C1 segment of cervical spinal cord (tissue), 14 donors: ENCODE measurements around the gene VCAM1.

ENCODE experiments used
- DNase-seq, 14 donors: peaks; one replicate each; lab custom pipeline; 2025; lab: John Stamatoyannopoulos, UW

Gene VCAM1

DNA sequence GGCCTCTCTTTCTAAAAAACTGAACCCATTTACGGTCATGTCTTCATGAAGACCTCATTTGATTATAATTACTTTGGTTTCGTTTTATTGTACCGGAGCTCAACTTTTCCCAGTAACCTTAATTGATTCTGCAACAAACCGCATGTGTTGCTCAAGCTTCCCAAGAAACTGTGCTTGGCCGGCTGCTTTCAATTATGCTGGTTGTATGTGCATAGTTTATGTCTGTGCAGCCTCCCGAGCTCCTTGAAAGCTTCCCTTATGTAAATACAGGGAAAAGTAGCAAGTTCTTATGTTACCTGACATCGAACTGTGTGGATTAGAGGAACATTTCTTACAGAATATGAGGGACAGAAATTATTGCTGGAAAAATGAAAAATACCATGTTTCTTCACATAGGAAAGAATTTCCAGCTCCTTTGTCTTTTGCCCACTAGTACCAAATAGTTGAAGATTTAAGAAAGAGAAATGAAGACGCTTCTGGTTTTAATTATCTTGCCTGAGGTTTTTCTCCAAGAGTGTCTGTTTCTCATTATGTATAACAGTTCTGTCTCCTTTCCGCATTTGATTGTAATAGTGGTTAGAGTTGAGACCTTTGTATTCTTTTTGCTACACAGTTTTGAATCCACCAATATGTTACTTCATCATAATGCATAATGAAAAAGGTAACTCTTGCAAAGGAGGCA lies 2.1 kb downstream of the VCAM1 start:
- DNase-seq: no peak

DNA sequence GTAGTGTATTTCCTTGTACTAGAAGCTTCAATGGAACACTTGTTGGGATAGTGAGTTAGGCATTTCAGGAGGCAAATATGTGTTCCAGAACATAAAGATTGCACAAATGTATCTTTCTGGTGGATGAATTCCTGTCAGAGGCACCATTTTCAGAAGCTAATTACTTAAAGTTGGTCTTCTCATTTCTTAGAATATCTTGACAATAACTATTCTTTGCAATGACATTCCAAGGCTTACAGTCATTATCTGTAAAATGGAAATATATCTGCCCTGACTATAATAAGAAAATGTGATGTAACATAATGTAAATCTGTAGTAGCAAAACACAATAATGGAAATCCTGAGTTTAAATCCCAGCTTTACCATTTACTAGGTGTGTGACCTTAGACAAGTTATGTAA lies 2.7 kb downstream of the VCAM1 start:
- no peak for DNase-seq

DNA sequence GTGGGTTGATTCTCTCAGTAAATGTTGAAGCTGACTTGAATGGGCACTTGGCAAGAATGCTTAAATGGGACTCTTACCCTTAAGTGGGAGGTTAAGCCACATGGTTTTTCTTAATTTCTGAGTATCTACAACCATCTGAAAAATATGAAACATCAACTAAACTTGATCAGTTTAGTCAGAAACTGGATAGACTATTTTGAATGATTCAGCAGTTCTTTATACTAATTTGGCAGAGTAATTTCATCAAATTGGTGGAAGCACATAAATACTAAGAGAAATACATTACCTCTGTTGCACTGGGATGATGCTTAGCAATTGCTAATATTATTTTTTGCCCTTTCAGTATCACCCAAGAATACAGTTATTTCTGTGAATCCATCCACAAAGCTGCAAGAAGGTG lies 4.7 kb downstream of the VCAM1 start:
- DNase-seq: no peak

DNA sequence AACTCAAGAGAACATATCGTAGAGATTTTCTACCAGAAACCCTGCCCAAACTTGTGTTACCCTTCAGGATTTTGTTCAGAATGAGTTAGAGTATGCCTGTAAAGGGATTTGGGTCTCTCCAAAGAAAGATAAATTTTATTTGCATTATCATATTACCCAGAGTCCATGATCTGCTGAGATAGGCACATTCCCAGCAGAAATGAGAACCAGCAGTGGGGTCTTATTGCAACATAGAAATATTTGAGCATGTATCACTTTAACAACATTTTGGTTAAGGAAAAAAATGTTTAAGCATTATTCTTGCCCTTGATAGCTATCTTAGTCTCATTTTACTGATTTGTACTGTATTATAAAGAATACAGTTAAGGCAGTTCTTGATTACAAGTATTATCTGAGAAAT lies 10.6 kb downstream of the VCAM1 start:
- DNase-seq: no peak

DNA sequence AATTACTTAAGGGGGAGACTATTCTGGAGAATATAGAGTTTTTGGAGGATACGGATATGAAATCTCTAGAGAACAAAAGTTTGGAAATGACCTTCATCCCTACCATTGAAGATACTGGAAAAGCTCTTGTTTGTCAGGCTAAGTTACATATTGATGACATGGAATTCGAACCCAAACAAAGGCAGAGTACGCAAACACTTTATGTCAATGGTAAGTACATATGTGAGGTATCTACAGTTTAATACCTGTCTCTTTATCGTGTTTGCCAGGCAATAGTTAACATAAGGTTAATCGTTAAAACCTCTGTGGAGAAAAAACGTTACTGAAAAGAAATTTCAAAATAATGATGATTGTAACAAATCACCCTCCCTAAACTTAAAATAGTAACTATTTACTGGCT lies 11.8 kb downstream of the VCAM1 start:
- no peak for DNase-seq

DNA sequence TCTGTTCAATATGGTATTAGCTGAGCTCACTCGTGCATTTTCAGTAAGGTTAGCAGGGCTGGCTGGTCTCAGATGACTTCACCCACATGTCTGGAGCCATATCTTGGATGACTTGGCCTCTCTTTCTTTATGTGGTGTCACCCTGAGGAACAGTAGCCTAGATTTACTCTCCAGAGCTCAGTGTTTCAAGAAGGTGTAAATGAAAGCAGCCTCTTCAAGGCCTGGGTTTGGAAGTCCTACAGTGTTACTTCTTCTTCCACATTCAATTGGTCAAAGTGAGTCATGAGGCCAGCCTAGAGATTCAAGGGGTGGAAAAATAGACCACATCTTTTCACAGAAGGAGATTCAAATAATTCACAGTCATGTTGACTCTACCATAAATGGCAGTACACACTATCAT lies 12.2 kb downstream of the VCAM1 start:
- no peak for DNase-seq

DNA sequence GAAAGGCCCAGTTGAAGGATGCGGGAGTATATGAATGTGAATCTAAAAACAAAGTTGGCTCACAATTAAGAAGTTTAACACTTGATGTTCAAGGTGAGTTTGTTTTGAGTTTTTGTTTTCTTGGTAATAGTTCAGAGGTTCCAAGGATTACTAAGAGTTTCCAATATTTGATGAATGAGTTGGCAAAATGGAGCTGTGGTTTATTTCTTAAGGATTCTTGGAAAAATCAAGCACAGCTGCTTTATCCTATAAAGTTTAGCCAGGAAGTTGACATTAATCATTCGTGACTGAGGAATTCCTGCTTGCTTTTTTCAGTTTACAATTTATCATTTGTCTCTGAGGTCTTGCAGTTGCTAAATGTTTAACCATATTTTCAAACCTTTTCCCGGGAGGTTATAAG lies 15.1 kb downstream of the VCAM1 start:
- no peak for DNase-seq

DNA sequence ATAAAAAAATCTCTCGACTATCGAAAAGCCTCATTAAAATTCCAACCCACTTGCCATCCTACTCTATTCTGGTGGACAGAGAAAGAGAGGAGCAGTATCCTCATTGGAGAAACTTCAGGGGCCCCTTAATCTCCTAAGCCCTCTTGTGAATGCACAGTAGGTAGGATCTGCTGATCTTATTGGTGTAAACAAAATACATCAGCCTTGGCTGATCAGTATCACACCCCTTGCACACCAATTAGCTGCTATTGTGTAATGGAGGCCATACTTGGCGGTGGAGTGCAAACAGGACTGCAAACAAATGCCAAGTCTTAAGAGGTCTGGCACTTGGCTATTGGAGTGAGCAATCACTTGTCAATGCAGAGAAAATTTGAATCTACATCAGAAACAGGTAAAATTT lies 15.7 kb downstream of the VCAM1 start:
- no peak for DNase-seq

DNA sequence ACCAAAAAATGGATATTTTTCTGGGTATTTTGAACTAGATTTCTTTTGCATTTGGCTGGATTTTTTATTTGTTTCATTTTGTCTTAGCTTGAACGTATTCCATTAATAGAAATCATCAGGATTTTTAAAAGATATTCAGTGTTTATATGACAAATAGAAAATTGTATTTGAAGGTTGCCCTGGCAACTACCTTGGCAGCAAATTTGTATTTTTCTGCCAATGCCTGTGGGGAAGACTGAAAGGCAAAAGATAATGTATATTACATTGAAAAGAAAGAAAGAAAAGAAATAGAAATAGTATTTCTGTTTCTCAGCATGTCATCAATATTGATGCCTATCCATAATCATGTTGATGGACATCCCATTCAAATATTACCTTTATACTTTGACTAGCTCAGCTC lies 16.8 kb downstream of the VCAM1 start:
- no peak for DNase-seq

DNA sequence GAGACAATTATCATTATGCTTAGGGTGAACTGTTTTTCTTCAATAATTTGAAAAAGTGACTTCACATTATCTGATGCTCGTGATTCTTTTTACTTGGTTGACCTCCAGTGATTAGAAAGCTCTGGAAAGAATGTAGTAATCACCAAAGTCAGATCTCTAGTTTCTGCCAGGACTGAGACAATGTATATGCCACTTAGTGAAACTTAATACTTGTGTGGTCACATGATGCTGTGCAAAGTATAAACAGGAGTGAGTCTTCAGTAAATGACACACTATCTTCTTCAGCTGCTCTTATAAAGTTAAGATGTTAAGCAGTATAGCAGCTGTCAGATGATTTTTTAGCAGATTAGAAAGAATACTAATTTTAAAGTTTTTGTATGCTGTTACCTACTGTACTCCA lies 17.2 kb downstream of the VCAM1 start:
- DNase-seq: no peak

DNA sequence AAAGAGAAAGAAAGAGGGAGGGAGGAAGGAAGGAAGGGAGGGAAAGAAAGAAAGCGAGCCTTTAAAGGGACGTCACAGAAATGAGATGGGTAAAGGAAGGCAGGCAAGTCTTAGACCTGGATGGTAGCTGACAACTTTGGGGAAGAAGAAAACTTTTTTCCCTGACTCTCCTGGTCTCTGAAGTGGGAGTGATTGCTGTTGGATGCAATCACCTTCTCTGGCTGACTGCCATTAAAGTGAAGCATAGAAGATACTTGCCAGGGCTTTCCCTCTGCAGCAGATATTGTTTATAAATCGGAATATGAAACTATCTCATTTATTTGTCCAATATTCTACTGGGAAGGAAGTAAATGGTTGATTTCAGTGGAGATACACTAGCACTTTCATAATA lies 27.0 kb downstream of the VCAM1 start:
- DNase-seq: no peak

DNA sequence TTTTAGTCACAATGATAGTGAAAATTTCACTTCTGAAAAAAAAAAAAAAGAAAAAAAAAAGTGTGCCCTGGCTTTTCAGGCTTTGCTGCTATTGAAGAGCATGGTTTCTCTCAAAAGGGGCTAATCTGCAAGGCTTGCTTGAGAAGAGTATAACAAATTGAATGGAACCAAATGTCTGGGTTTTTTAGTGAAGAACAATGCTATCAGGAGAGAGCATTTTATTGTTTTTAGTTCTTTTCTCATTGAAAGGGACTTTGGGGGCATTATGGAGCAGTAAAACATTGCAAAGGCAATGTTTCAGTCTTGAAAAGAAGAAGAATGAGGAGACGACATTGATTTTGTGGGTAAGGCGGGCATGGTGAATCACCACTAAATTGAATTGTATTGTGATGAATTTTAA lies 28.2 kb downstream of the VCAM1 start:
- no peak for DNase-seq

DNA sequence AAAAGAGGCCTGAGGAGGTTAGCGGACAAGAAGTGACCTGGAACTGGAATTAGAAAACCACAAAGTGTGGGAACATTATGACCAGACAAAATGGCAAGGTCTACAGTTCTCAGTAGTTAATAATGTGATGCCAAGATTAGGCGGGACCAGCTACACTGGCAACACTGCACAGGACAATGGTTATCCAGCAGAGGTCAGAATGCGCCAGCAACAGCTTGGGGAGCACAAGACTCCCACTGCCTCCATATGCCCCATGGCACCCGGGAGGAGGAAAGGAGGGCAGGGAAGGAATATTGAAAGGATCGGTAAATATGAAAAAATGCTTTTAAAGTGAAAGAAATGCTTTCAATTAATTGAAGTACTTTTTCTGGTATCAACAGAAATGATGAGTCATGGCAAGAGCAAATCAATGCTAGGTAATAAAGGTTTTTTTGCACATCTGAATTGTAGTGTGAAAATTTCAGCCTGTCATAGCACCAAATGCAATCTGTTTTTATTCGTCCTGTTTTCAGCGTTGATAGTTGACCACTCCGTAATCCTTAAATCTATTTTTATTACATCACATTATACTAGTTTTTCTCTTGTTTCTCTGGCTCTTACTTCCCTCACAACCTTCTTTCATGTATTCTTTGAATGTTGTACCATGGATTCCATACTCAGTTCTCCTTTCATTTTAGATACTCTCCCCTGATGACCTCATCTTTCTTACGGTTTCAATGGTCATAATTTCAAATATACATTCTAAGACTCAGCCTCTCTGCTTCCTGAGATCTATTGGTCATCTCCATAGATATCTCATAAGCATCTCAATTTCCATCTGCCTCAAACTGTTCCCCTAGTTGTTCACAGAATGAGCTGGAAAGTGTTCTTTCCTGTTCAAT lies 30.7 kb downstream of the VCAM1 start:
- DNase-seq: no peak

DNA sequence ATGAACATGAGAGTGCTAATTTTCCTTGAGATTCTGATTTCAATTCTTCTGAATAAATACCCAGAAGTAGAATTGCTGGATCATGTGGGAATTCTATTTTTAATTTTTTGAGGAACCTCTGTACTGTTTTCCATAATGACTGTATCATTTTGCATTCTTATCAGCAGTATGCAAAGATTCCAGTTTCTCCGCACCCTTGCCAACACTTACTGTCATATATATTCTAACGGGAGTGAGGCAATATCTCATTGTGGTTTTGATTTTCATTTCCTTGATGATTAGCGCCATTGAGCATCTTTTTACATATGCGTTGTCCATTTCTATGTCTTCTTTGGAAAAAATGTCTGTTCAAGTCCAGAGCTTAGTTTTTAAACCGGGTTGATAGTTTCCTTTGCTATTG lies 33.2 kb downstream of the VCAM1 start:
- no peak for DNase-seq

DNA sequence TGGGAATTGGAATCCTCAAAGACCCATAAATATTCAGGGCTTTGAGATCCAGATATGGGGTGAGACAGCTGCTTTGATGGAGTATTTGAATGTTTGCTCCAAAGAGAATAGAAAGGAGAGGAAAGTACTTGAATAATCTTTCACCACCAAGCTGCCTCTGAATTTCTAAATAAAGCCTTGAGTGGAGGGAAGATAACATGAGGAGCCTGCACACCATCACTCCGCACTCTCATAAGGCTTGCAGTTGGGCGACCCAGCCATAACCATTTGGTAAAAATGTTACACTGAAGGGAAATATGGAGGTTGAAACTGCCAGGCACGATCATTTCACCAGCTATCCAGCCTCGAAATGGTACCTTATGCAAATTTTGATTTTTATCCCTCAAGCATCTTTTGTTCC lies 38.4 kb downstream of the VCAM1 start:
- no peak for DNase-seq

DNA sequence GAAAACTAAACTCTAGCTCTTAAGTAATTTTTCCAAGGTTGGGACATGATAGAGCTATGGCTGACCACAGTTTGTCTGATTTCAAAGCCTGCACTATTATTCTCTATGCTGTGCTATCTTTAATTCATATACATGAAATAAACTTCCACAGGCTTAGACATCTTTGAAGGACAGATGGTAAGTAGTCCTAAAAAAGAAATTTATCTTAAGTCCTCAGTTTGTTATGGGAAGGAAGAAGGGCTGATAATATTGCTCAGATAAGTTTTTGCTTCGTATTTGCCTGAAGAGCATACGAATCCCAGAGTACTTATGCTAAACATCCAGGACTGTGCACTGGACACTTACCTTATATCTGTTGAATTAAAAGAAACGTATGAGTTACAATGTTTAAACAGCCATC lies 39.6 kb downstream of the VCAM1 start:
- no peak for DNase-seq

DNA sequence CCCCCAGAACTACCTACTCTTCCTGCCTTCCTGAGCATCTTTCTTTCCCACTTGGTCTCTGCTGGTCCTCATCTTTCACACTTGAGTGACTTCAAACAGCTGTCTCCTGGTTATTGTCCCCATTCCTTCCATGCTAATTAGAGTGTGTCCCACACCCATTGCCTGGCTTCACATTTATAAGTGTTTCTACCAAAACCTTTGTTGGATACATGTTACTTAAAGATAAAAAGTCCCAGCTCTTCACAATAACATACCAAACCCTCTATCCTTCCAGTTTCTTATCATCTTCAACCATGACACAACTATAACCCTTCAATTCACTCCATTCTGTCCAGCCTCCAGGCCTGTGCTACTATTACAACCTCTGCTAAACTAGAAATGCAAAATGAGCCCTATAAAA lies 41.0 kb downstream of the VCAM1 start:
- DNase-seq: no peak

DNA sequence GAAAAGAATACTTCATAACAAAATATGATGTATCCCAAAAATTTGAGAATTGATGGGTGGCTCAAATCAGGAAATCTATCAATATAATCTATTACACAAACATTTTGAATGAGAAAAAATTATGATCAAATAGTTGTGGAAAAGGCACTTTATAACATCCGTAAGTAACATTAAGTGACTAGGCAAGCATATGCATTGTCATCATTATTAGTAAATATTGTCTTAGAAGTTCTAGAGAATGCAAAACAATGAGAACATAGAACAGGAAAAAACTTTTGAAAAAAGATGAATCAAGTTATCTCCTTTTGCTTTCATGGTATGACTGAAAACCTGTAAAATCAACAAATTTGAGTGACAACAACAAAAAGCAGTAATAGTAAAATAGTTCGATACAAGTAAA lies 42.9 kb downstream of the VCAM1 start:
- no peak for DNase-seq

DNA sequence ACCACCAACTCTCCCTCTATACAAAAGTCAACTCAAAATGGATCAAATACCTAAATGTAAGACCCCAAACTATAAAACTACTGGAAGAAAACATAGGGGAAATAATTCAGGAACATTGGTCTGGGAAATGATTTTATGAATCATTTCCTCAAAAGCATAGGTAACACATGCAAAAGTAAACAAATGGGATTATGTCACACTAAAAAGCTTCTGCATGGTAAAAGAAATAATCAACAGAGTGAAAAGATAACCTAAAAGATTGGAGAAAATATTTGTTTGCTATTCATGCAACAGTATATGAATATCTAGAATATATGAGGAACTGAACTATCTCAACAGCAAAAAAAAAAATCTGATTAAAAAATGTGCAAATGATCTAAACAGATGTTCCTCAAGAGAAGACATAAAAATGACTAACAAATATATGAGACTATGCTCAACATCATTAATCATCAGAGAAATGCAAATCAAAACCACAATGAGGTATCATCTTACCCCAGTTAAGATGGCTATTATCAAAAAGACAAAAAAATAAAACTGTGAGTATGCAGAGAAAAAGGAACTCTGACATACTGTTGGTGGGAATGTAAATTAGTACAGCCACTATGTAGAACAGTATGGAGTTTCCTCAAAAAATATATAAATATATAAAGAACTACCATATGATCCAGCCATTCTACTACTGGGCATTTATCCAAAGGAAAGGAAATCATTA lies 47.8 kb downstream of the VCAM1 start:
- DNase-seq: no peak

DNA sequence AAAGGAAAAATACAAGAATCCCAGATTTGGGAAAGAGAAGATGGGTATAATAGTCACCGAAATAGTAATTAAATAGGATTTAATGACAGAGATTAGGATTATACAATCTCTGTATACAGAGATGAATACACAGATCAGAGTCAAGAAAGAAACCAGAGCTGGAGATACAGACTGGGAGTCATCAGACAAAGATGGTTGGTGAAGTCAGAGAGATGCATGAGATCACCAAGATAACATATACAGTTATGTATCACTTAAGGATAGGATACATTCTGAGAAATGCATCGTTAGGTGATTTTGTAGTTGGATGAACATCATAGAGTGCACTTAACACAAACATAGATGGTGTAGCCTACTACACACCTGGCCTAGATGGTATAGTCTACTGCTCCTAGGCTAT lies 49.8 kb downstream of the VCAM1 start:
- DNase-seq: no peak

DNA sequence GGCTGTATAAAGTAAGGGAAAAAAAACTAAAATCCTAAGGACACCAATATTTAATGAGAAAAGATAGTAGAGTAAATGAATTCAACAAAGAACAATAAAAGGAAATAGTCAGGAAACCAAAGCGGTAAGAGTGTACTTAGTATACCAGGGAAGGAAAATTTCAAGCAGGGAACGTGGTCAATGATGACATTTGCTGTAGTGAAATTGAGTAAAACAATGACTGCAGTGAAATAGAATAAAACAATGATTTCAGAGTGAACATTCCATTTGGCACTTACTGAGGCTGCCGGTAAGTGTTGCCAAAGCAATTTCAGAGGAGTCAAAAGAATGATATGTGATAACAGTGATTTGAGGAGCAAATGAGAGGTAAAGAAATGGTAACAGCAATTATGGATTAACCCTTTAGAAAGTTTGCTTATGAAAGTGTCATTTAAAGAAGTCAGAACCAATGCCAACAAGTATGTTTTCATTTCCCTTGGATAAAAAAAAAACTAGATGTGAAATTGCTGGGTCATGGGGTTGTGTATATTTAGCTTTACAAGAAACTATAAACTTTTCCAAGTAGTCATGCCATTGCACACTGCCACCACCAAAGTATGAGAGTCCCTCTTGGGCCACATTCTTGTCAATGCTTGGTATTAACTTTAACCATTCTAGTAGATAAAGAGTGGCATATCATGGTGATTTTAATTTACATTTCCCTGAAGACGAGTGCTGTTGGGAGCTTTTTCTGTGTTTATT lies 50.5 kb downstream of the VCAM1 start:
- no peak for DNase-seq

DNA sequence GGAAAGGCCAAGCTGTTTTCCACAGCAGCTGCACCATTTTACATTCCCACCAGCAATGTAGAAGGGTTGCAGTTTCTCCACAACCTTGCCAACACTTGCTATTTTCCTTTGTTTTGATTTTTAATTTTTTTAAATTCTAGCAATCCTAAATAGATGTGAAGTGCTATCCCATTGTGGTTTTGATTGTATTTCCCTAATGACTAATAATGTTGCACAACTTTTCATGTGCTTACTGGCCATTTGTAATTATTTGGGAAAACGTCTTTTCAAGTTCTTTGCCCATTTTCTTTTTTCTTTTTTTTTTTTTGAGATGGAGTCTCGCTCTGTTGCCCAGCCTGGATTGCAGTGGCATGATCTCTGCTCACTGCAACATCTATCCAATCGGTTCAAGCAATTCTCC lies 53.9 kb downstream of the VCAM1 start:
- DNase-seq: no peak
